Fibroblast of lung (primary cell): Measurements from ENCODE around the gene XYLT1. TPM values are rescaled to one million over a fixed set of nuclear protein-coding genes. Genes with fewer than 3 reads are reported as not detected.

Experiments
- DNase-seq, 2 donors: peaks; one replicate each; pipeline versions ENCODE4 v3.0.0 to v3.0.0-alpha.2; 2010; ENCODE audit warnings: low read depth in 2 of 2
- H2AFZ ChIP-seq: 2 replicates; pipeline ENCODE4 v1.5.1; 2012; ENCODE audit warnings: low read length, control low read depth, inconsistent platforms
- H3K27ac ChIP-seq: 2 replicates; pipeline ENCODE4 v1.5.1; 2011; ENCODE audit warnings: low read length, control low read depth; ENCODE audit not compliant: insufficient read depth
- H3K27me3 ChIP-seq: 2 replicates; pipeline ENCODE4 v1.5.1; 2011; ENCODE audit warnings: mild to moderate bottlenecking, low read length; ENCODE audit not compliant: control insufficient read depth, insufficient read depth
- H3K36me3 ChIP-seq: 2 replicates; pipeline ENCODE4 v1.5.1; 2011; ENCODE audit warnings: low read length; ENCODE audit not compliant: control insufficient read depth, insufficient read depth
- H3K4me1 ChIP-seq: 2 replicates; pipeline ENCODE4 v1.5.1; 2011; ENCODE audit warnings: low read length; ENCODE audit not compliant: control insufficient read depth, insufficient read depth; ENCODE audit errors: extremely low read depth
- H3K4me2 ChIP-seq: 2 replicates; pipeline ENCODE4 v1.5.1; 2011; ENCODE audit warnings: low read length, control low read depth; ENCODE audit not compliant: insufficient read depth; ENCODE audit errors: extremely low read depth
- H3K4me3 ChIP-seq, 4 experiments: fragments of 200-600 bp in 1 of 4; sonication (generic) in 1 of 4; replicated peaks in 1 of 4; 2 replicates each; pipeline ENCODE4 v1.5.1; 2011 to 2016; ENCODE audit warnings: low read length in 4 of 4, low read depth in 3 of 4, mild to moderate bottlenecking in 3 of 4, control low read depth in 2 of 4, inconsistent platforms in 1 of 4, mixed read lengths in 1 of 4; ENCODE audit not compliant: insufficient read depth in 1 of 4; ENCODE audit errors: control extremely low read depth in 1 of 4
- H3K79me2 ChIP-seq: 2 replicates; pipeline ENCODE4 v1.5.1; 2012; ENCODE audit warnings: mild to moderate bottlenecking, low read length, inconsistent platforms; ENCODE audit not compliant: control insufficient read depth, insufficient read depth
- H3K9ac ChIP-seq: 2 replicates; pipeline ENCODE4 v1.5.1; 2011; ENCODE audit warnings: mild to moderate bottlenecking, low read length, control low read depth; ENCODE audit not compliant: insufficient read depth
- H3K9me3 ChIP-seq: 2 replicates; pipeline ENCODE4 v1.5.1; 2012; ENCODE audit warnings: low read depth, low read length; ENCODE audit not compliant: control insufficient read depth, insufficient read depth
- H4K20me1 ChIP-seq: 2 replicates; pipeline ENCODE4 v1.5.1; 2011; ENCODE audit warnings: low read length; ENCODE audit not compliant: control insufficient read depth, insufficient read depth; ENCODE audit errors: extremely low read depth
- EZH2 ChIP-seq: IDR thresholded peaks from 2 replicates; pipeline ENCODE4 v1.5.1; 2012; ENCODE audit warnings: low read length, control low read depth, mild to moderate bottlenecking; ENCODE audit errors: missing control alignments
- polyA plus RNA-seq, 2 donors: library from polyadenylated mRNA; depleted of rRNA in 1 of 2; stranded (reverse) in 1 of 2; unstranded in 1 of 2; fragments of >200 nt; gene quantifications; 2 replicates each; pipeline ENCODE4 v1.2.1, GENCODE V29; 2011 to 2012; ENCODE audit warnings: missing spikeins in 1 of 2
- total RNA-seq: library from RNA; depleted of rRNA; stranded (reverse); fragments of >200 nt; gene quantifications from 2 replicates; pipeline ENCODE4 v1.2.1, GENCODE V29; 2014
- TF ChIP-seq, protein P1 (sequence below), 2 donors: IDR thresholded peaks in 1 of 2; conservative IDR thresholded peaks in 1 of 2; 1 replicate in 1 of 2; 2 replicates in 1 of 2; pipeline ENCODE4 v1.5.1; 2011 to 2012; ENCODE audit warnings: low read length in 2 of 2, control low read depth in 1 of 2, inconsistent platforms in 1 of 2, low read depth in 1 of 2, mild to moderate bottlenecking in 1 of 2

XYLT1 gene
- total and polyA plus RNA-seq, 2 donors (not counting 1 experiment from before 2014, with no cell fraction given): 9.3 to 21.8 TPM

GRCh38 chr16:17235147-17235815 lies 235.5 kb downstream of the XYLT1 start:
- Histone ChIP-seq H3K4me1 (no peaks in the 10 kb centered on the region), H3K9me3 (no peaks in the 10 kb centered on the region), H3K4me2 (no peak overlapping the region), H2AFZ (no peak overlapping the region), H3K36me3 (no peaks in the 10 kb centered on the region), H3K4me3 (no peak overlapping the region), H3K27ac (no peak overlapping the region), H3K9ac (no peak overlapping the region), H3K79me2 (no peaks in the 10 kb centered on the region), H4K20me1 (no peaks in the 10 kb centered on the region), H3K27me3 (no peaks in the 10 kb centered on the region)
- no peak for DNase-seq
- TF ChIP-seq, protein P1, sequence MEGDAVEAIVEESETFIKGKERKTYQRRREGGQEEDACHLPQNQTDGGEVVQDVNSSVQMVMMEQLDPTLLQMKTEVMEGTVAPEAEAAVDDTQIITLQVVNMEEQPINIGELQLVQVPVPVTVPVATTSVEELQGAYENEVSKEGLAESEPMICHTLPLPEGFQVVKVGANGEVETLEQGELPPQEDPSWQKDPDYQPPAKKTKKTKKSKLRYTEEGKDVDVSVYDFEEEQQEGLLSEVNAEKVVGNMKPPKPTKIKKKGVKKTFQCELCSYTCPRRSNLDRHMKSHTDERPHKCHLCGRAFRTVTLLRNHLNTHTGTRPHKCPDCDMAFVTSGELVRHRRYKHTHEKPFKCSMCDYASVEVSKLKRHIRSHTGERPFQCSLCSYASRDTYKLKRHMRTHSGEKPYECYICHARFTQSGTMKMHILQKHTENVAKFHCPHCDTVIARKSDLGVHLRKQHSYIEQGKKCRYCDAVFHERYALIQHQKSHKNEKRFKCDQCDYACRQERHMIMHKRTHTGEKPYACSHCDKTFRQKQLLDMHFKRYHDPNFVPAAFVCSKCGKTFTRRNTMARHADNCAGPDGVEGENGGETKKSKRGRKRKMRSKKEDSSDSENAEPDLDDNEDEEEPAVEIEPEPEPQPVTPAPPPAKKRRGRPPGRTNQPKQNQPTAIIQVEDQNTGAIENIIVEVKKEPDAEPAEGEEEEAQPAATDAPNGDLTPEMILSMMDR (conservative IDR thresholded peaks at IDR 0.05 in 1 of 2, IDR thresholded peaks at IDR 0.05 in 1 of 2; ENCODE audit: low read depth in 1 of 2, low read length in 2 of 2): no peak
- no peak for TF ChIP-seq EZH2

DNA sequence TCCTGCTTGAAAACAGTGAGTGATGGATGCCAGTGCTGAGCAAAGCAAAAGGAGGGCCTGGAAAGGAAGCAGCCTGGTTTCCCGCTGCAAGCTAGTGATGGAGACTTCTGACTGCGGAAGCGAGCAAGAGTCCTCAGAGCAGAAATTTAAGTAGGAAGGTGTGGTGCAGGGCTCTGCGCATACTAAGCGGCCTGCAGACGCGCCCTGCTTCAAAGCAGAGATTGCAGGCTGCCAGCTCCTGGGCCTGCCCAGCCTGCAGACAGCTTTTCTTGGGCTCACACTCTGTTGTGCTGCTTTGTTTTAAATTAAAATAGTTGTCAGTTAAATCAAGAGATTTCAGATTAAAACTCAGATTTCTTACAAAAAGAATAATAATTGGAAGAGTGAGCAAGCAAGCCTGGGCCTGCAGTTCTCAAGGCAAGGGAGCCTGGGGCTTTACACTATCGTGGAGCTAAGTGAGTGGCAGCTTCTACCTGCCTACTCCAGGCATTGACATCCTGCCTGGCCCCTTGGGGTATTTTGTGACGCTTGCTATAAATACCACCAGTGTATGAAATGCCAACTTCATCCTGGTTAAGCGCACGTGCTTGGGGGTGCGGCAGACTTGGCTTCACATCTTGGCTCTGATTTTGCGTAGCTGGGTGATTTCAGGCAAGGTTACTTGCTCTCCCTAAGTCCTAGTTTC lies 237.3 kb downstream of the XYLT1 start:
- Histone ChIP-seq H4K20me1 (no peaks in the 10 kb centered on the region), H3K27me3 (no peaks in the 10 kb centered on the region), H3K9me3 (no peaks in the 10 kb centered on the region), H3K9ac (no peak overlapping the region), H3K27ac (no peak overlapping the region), H2AFZ (no peak overlapping the region), H3K79me2 (no peaks in the 10 kb centered on the region), H3K36me3 (no peaks in the 10 kb centered on the region), H3K4me1 (no peaks in the 10 kb centered on the region), H3K4me2 (no peak overlapping the region), H3K4me3 (no peak overlapping the region)
- TF ChIP-seq, protein P1 (conservative IDR thresholded peaks at IDR 0.05 in 1 of 2, IDR thresholded peaks at IDR 0.05 in 1 of 2; ENCODE audit: low read depth in 1 of 2, low read length in 2 of 2): no peak
- no peak for TF ChIP-seq EZH2
- DNase-seq: no peak

- no peak for DNase-seq
- no peak overlapping the region for H3K4me3 ChIP-seq
- no peak overlapping the region for H3K27ac ChIP-seq
- TF ChIP-seq EZH2: no peak
- TF ChIP-seq, protein P1 (conservative IDR thresholded peaks at IDR 0.05 in 1 of 2, IDR thresholded peaks at IDR 0.05 in 1 of 2; ENCODE audit: low read depth in 1 of 2, low read length in 2 of 2): no peak
- no peak overlapping the region for H2AFZ ChIP-seq
- no peak overlapping the region for H3K9ac ChIP-seq
- no peak overlapping the region for H3K4me2 ChIP-seq
- H3K4me1 ChIP-seq: no peaks in the 10 kb centered on the region
- H4K20me1 ChIP-seq: no peaks in the 10 kb centered on the region
- H3K9me3 ChIP-seq: no peaks in the 10 kb centered on the region
- H3K36me3 ChIP-seq: no peaks in the 10 kb centered on the region
- H3K79me2 ChIP-seq: no peaks in the 10 kb centered on the region
- no peaks in the 10 kb centered on the region for H3K27me3 ChIP-seq
Measured at GRCh38 chr16:17232487-17232886, 238.3 kb downstream of the XYLT1 start.
